ENCODE measurements around the gene SMCO4. TPM values are rescaled to one million over a fixed set of nuclear protein-coding genes. Genes with fewer than 3 reads are reported as not detected.

Gene SMCO4
- total RNA-seq, 1 experiment from 2014 or later, result 8.5 TPM

DNA sequence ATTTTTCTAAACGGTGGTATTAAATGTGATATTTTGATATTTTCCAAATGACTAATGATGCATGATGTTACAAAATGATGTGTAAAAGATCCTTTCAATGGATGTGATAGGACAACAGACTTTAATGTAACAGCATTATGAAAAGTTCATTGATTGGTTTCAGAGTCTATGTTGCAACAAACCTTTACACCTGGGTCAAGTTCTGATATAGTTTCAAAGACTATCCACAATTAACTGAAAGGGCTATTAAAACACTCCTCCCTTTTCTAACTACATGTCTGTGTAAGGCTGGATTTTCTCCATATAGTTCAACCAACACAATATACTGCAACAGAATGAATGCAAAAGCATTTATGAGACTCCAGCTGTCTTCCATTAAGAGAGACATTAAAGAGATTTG is 35.7 kb downstream of the SMCO4 start:
- TF ChIP-seq, protein P1, sequence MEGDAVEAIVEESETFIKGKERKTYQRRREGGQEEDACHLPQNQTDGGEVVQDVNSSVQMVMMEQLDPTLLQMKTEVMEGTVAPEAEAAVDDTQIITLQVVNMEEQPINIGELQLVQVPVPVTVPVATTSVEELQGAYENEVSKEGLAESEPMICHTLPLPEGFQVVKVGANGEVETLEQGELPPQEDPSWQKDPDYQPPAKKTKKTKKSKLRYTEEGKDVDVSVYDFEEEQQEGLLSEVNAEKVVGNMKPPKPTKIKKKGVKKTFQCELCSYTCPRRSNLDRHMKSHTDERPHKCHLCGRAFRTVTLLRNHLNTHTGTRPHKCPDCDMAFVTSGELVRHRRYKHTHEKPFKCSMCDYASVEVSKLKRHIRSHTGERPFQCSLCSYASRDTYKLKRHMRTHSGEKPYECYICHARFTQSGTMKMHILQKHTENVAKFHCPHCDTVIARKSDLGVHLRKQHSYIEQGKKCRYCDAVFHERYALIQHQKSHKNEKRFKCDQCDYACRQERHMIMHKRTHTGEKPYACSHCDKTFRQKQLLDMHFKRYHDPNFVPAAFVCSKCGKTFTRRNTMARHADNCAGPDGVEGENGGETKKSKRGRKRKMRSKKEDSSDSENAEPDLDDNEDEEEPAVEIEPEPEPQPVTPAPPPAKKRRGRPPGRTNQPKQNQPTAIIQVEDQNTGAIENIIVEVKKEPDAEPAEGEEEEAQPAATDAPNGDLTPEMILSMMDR (IDR thresholded peaks at IDR 0.05; ENCODE audit: unreplicated experiment), result no peak
- no peak overlapping the region for H3K27ac Mint-ChIP-seq (ENCODE audit: low read depth, unreplicated experiment)
- no peak for DNase-seq (ENCODE audit: unreplicated experiment)
- no peaks in the 10 kb centered on the region for H3K36me3 Mint-ChIP-seq (ENCODE audit: insufficient read depth, unreplicated experiment)
- peaks cover 8% of the 10 kb centered on the region for H3K9me3 Mint-ChIP-seq (ENCODE audit: unreplicated experiment)
- no peaks in the 10 kb centered on the region for H3K4me1 Mint-ChIP-seq (ENCODE audit: insufficient read depth, unreplicated experiment)
- intact Hi-C loops (cut with micrococcal nuclease), result no loop called here
- no peak overlapping the region for H3K4me3 Mint-ChIP-seq (ENCODE audit: unreplicated experiment)
- CTCF ChIA-PET, result no interaction called here
- H3K27me3 Mint-ChIP-seq (ENCODE audit: insufficient read depth, unreplicated experiment), result no peaks in the 10 kb centered on the region
- no TSS peak for BruUV-seq (replicated peaks)
- POLR2A ChIA-PET, result no interaction called here

DNA sequence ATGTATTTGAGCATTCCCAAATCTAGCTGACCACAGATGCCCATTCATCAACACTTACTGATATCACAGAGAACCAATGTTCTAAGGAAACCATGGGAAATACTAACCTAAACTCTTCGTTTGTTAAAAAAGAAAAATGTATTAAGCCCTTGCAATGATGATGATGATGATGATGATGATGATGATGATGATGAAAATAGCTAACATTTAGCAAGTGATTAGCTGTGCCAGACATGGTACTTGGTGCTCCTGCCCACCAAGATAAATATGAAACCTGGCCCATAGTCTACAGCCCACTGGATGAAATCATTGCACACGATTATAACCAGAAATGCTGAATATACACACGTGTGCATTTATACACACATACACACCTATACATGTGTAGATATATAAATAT is 37.5 kb downstream of the SMCO4 start:
- intact Hi-C loops (cut with micrococcal nuclease), result no loop called here
- TF ChIP-seq, protein P1 (IDR thresholded peaks at IDR 0.05; ENCODE audit: unreplicated experiment), result no peak
- BruUV-seq (replicated peaks), result no TSS peak
- DNase-seq (ENCODE audit: unreplicated experiment), result no peak
- Mint-ChIP-seq H3K27ac (ENCODE audit: low read depth, unreplicated experiment) (no peak overlapping the region), H3K9me3 (ENCODE audit: unreplicated experiment) (peaks cover 8% of the 10 kb centered on the region), H3K27me3 (ENCODE audit: insufficient read depth, unreplicated experiment) (no peaks in the 10 kb centered on the region), H3K4me3 (ENCODE audit: unreplicated experiment) (no peak overlapping the region), H3K4me1 (ENCODE audit: insufficient read depth, unreplicated experiment) (no peaks in the 10 kb centered on the region), H3K36me3 (ENCODE audit: insufficient read depth, unreplicated experiment) (no peaks in the 10 kb centered on the region)
- POLR2A ChIA-PET, result interaction anchor here (0.7 kb wide), 1 partner anchor 55 kb away, joined by 3 read pairs; no protein-coding TSS in a partner anchor
- CTCF ChIA-PET, result interaction anchor here (0.6 kb wide), 1 partner anchor 154 kb away, joined by 3 read pairs; no protein-coding TSS in a partner anchor

DNA sequence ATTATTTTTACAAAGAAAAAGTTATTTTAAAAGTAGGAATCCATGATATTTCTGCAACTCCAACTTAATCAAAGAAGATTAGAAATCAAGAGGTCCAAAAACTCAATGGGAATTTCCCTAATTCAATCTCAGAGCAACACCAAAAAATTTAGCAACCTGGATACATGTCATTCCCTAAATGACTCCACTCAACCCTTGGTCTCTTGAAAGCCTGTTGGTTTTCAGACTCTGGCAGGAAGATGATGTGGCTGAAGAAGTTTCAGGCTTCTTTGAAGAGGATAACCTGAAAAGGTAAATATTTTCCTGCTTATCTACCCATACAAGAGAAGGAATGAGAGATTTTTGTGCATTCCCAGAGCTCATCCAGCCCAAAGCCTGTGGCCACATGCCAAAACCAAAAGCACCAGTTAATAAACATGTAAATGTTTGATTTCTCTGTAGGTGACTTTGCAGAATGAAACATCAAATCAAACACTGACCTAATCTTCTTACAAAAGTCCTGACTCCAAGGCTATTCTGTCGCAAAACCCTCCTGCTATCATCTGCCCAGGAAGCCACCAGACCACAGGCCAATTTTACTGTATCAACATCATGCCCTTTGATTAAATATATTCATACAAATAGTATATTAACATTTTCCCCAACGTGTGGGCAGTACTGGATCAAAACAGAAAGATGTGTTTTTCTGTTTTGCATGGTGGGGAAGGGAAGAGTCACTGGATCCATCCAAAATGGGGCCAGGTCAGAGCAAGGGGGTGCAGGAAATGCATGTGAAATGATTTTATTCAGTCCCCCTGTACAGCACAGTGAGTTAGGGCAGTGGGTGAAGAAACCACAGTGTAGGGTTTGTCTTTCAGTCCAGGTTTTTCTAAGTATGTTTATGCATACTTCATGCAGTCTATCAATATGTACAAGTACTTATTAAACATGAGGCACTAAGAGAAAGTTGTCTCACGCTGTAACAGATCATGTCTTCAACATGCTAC is 38.8 kb downstream of the SMCO4 start:
- Mint-ChIP-seq H3K36me3 (ENCODE audit: insufficient read depth, unreplicated experiment) (no peaks in the 10 kb centered on the region), H3K27ac (ENCODE audit: low read depth, unreplicated experiment) (no peak overlapping the region), H3K4me3 (ENCODE audit: unreplicated experiment) (no peak overlapping the region), H3K9me3 (ENCODE audit: unreplicated experiment) (peaks cover 8% of the 10 kb centered on the region), H3K27me3 (ENCODE audit: insufficient read depth, unreplicated experiment) (no peaks in the 10 kb centered on the region), H3K4me1 (ENCODE audit: insufficient read depth, unreplicated experiment) (no peaks in the 10 kb centered on the region)
- CTCF ChIA-PET, result interaction anchor here (0.9 kb wide), 1 partner anchor 269 kb away, joined by 3 read pairs; no protein-coding TSS in a partner anchor
- POLR2A ChIA-PET, result no interaction called here
- TF ChIP-seq, protein P1 (IDR thresholded peaks at IDR 0.05; ENCODE audit: unreplicated experiment), result no peak
- DNase-seq (ENCODE audit: unreplicated experiment), result no peak
- intact Hi-C loops (cut with micrococcal nuclease), result no loop called here
- no TSS peak for BruUV-seq (replicated peaks)

DNA sequence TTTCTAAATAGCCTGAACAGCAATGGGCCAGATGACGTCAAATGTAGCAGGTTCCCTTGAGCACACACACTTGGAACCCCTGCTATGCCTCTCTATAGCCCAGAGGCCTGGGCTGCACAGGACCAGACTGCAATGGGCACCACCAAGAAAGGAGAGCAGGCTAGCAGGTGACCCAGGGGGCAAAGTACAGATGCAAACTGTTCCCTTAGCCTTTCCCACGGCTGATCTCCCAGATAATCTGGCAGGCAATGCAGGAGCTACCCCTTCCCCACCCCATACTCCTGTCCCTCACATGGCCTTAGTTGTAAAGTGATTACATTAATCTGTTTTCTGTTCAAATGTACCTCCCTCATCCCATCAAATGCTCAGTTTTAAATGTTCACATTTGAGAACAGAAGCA is 41.3 kb downstream of the SMCO4 start:
- ChIA-PET POLR2A (no interaction called here), CTCF (no interaction called here)
- intact Hi-C loops (cut with micrococcal nuclease), result no loop called here
- DNase-seq (ENCODE audit: unreplicated experiment), result no peak
- Mint-ChIP-seq H3K4me3 (ENCODE audit: unreplicated experiment) (no peak overlapping the region), H3K4me1 (ENCODE audit: insufficient read depth, unreplicated experiment) (peaks cover 7% of the 10 kb centered on the region), H3K27me3 (ENCODE audit: insufficient read depth, unreplicated experiment) (no peaks in the 10 kb centered on the region), H3K9me3 (ENCODE audit: unreplicated experiment) (no peaks in the 10 kb centered on the region), H3K27ac (ENCODE audit: low read depth, unreplicated experiment) (no peak overlapping the region), H3K36me3 (ENCODE audit: insufficient read depth, unreplicated experiment) (no peaks in the 10 kb centered on the region)
- BruUV-seq (replicated peaks), result no TSS peak
- TF ChIP-seq, protein P1 (IDR thresholded peaks at IDR 0.05; ENCODE audit: unreplicated experiment), result no peak
